Measurements from ENCODE around the gene FGF22. TPM values are rescaled to one million over a fixed set of nuclear protein-coding genes. Genes with fewer than 3 reads are reported as not detected.

FGF22 gene
- total RNA-seq, 1 experiment from 2014 or later, result not detected

- Mint-ChIP-seq H3K27ac (ENCODE audit: low read depth, unreplicated experiment) (no peak overlapping the region), H3K4me1 (ENCODE audit: insufficient read depth, unreplicated experiment) (peaks cover 11% of the 10 kb centered on the region), H3K27me3 (ENCODE audit: insufficient read depth, unreplicated experiment) (no peaks in the 10 kb centered on the region), H3K4me3 (ENCODE audit: unreplicated experiment) (no peak overlapping the region), H3K36me3 (ENCODE audit: insufficient read depth, unreplicated experiment) (peaks cover 42% of the 10 kb centered on the region), H3K9me3 (ENCODE audit: unreplicated experiment) (no peaks in the 10 kb centered on the region)
- POLR2A ChIA-PET, result no interaction called here
- intact Hi-C loops (cut with micrococcal nuclease), result no loop called here
- no peak for TF ChIP-seq CTCF (IDR thresholded peaks at IDR 0.05; ENCODE audit: unreplicated experiment)
- BruUV-seq (replicated peaks), result no TSS peak
- DNase-seq (ENCODE audit: unreplicated experiment), result no peak
- CTCF ChIA-PET, result interaction anchor here (0.6 to 0.8 kb wide), 2 partner anchors 71 to 74 kb away, joined by 3 to 5 read pairs; no protein-coding TSS in a partner anchor
Observed at GRCh38 chr19:655691-656090, 16.0 kb downstream of the FGF22 start.

DNA sequence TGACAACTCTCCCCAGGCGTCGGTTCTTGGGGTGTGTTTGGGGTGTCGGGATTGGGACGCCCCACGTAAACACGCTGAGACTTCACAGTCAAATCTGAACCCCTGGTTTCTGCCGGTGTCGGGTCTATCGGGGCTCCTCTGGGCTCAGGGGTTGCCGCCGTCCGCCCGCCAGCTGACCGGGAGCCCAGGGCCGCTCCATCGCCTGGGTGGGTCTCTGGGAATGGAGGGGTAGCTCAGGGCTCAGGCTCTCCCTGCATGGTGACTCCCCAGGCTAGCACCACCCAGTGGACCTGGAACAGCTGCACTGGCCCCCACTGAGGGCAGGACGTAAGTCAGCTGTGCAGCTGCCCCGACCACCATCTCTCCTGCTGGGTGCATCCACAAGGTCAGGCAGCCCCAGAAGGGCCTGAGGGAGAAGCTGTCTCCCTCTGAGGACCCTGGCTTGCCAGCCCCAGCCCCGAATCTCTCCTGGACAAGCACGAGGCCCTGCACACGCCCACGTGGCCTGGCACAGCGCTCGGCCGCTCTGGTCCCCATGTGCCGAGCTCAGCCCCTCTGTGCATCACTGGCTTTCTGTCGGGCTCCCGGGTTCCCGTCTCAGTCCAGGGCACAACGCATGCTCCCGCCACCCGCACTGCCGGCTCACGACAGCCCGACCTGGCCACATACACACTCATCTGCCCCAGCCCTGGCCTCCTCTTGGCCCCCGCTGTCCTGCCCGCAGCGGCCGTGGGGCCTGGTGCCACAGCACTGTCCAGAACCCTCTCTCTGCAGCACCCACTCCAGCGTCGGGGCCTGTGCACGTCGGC, 17.3 kb downstream of the FGF22 start:
- intact Hi-C loops (cut with micrococcal nuclease), result no loop called here
- ChIA-PET CTCF (interaction anchor here (0.6 kb wide), 1 partner anchor 34 kb away, joined by 3 read pairs; no protein-coding TSS in a partner anchor), POLR2A (no interaction called here)
- no peak for DNase-seq (ENCODE audit: unreplicated experiment)
- BruUV-seq (replicated peaks), result no TSS peak
- H3K27ac Mint-ChIP-seq (ENCODE audit: low read depth, unreplicated experiment), result no peak overlapping the region
- no peak overlapping the region for H3K4me3 Mint-ChIP-seq (ENCODE audit: unreplicated experiment)
- H3K9me3 Mint-ChIP-seq (ENCODE audit: unreplicated experiment), result no peaks in the 10 kb centered on the region
- peaks cover 33% of the 10 kb centered on the region for H3K36me3 Mint-ChIP-seq (ENCODE audit: insufficient read depth, unreplicated experiment)
- no peaks in the 10 kb centered on the region for H3K27me3 Mint-ChIP-seq (ENCODE audit: insufficient read depth, unreplicated experiment)
- H3K4me1 Mint-ChIP-seq (ENCODE audit: insufficient read depth, unreplicated experiment), result peaks cover 18% of the 10 kb centered on the region
- TF ChIP-seq CTCF (IDR thresholded peaks at IDR 0.05; ENCODE audit: unreplicated experiment), result no peak

DNA sequence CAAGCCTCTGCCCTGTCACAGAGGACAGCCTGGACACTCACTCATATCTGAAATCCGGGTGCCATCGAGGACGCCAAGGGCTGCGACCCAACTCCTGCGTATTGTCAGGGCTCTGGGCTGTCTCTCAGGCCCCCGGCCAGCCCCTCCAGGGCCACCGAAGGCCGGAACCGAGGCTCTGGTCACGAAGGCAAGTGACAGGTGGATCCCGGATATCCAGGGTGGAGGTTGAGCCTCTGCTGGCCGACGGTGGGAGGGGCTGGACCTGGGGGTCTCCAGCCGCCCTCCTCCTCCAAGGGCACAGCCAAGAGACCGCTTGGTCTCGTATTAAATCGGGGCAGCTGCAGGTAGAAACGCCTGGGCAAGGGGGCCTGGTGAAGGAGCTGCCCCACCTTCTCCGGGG, 17.9 kb downstream of the FGF22 start:
- Mint-ChIP-seq H3K4me3 (ENCODE audit: unreplicated experiment) (no peak overlapping the region), H3K27me3 (ENCODE audit: insufficient read depth, unreplicated experiment) (no peaks in the 10 kb centered on the region), H3K27ac (ENCODE audit: low read depth, unreplicated experiment) (no peak overlapping the region), H3K36me3 (ENCODE audit: insufficient read depth, unreplicated experiment) (peaks cover 33% of the 10 kb centered on the region), H3K9me3 (ENCODE audit: unreplicated experiment) (no peaks in the 10 kb centered on the region), H3K4me1 (ENCODE audit: insufficient read depth, unreplicated experiment) (peaks cover 18% of the 10 kb centered on the region)
- ChIA-PET CTCF (interaction anchor here (0.6 kb wide), 1 partner anchor 35 kb away, joined by 3 read pairs; no protein-coding TSS in a partner anchor), POLR2A (no interaction called here)
- intact Hi-C loops (cut with micrococcal nuclease), result loop anchor here (2.0 kb wide), 1 partner anchor 25 kb away; the partner anchor contains the start of gene POLRMT
- BruUV-seq (replicated peaks), result no TSS peak
- no peak for TF ChIP-seq CTCF (IDR thresholded peaks at IDR 0.05; ENCODE audit: unreplicated experiment)
- no peak for DNase-seq (ENCODE audit: unreplicated experiment)

GRCh38 chr19:658059-658839, 18.6 kb downstream of the FGF22 start:
- BruUV-seq (replicated peaks), result no TSS peak
- CTCF ChIA-PET, result no interaction called here
- peaks cover 28% of the 10 kb centered on the region for H3K36me3 Mint-ChIP-seq (ENCODE audit: insufficient read depth, unreplicated experiment)

More at GRCh38 chr19:658059-658839, 18.6 kb downstream of the FGF22 start:
- POLR2A ChIA-PET, result no interaction called here
- Mint-ChIP-seq H3K4me3 (ENCODE audit: unreplicated experiment) (no peak overlapping the region), H3K4me1 (ENCODE audit: insufficient read depth, unreplicated experiment) (peaks cover 18% of the 10 kb centered on the region), H3K27me3 (ENCODE audit: insufficient read depth, unreplicated experiment) (no peaks in the 10 kb centered on the region), H3K27ac (ENCODE audit: low read depth, unreplicated experiment) (no peak overlapping the region), H3K9me3 (ENCODE audit: unreplicated experiment) (no peaks in the 10 kb centered on the region)
- no peak for TF ChIP-seq CTCF (IDR thresholded peaks at IDR 0.05; ENCODE audit: unreplicated experiment)
- DNase-seq (ENCODE audit: unreplicated experiment), result no peak
- intact Hi-C loops (cut with micrococcal nuclease), result loop anchor here (2.0 kb wide), 1 partner anchor 25 kb away; the partner anchor contains the start of gene POLRMT

Measured in MCF 10A (cell line).